Measurements from ENCODE around the gene VMP1. TPM values are rescaled to one million over a fixed set of nuclear protein-coding genes. Genes with fewer than 3 reads are reported as not detected.
"Not testable (repeated sequence)": the region's sequence is repeated elsewhere in the genome, so short reads cannot be mapped to it uniquely, and the experiment has no call there.

VMP1 gene
- total RNA-seq, 1 experiment from 2014 or later: 236 TPM

DNA sequence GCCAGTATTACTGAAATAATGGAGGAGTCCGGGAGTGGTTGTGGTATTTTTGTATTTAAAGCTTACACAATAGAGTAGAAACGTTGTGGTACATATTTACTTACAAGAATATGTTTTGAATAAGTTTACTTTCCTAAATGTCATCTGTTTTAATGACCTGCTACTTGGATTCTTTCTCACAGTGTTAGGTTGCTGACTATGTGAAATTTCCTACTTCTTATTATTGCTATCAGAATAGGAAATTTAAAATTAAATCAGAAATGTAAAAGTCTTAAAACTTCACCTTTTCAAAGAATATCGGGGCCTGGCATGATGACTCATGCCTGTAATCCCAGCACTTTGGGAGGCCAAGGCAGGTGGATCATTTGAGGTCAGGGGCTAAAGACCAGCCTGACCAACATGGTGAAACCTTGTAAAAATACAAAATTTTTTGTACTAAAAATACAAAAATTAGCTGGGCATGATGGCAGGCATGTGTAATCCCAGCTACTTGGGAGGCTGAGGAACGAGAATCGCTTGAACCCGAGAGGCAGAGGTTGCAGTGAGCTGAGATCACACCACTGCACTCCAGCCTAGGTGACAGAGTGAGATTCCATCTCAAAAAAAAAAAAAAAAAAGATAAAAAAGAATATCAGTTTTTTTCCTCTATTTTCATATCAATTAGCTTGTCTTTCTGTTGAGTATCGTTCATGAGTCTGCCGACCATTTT is 77.8 kb downstream of the VMP1 start:
- Histone ChIP-seq H3K27ac (peak overlapping the region; percentile 98), H3F3A (ENCODE audit: insufficient read depth, low read depth) (peaks cover 85% of the 10 kb centered on the region), H3K27me3 (ENCODE audit: insufficient read depth, low read depth) (no peaks in the 10 kb centered on the region), H2AFZ (no peak overlapping the region), H4K20me1 (ENCODE audit: insufficient read depth) (no peaks in the 10 kb centered on the region), H3K36me3 (ENCODE audit: low read depth) (peaks cover 3% of the 10 kb centered on the region), H3K4me3 (peak overlapping the region; percentile 47), H3K9me3 (ENCODE audit: insufficient read depth, low read depth) (no peaks in the 10 kb centered on the region), H3K79me2 (ENCODE audit: low read depth) (peaks cover 56% of the 10 kb centered on the region), H3K4me2 (peak overlapping the region; percentile 79), H3K4me1 (replicated peaks; ENCODE audit: insufficient read depth) (peaks cover 90% of the 10 kb centered on the region), H3K9me2 (ENCODE audit: insufficient read depth) (no peaks in the 10 kb centered on the region)
- intact Hi-C loops (cut with micrococcal nuclease; ENCODE audit: unreplicated experiment): no loop called here
- POLR2A ChIA-PET (ENCODE audit: unreplicated experiment): interaction anchor here (0.6 to 3.1 kb wide), 14 partner anchors 12 to 793 kb away, joined by 3 to 37 read pairs (median 8); no protein-coding TSS in a partner anchor
- DNase-seq: peak in 1 of 2 experiments; percentile 16
- no TSS peak for BruUV-seq (replicated peaks)
- CTCF ChIA-PET: interaction anchor here (0.5 to 0.8 kb wide), 3 partner anchors 11 to 31 kb away, joined by 3 read pairs; no protein-coding TSS in a partner anchor
- TF ChIP-seq EZH2 (IDR thresholded peaks at IDR 0.05; ENCODE audit: low read depth): no peak
- TF ChIP-seq, protein P1, sequence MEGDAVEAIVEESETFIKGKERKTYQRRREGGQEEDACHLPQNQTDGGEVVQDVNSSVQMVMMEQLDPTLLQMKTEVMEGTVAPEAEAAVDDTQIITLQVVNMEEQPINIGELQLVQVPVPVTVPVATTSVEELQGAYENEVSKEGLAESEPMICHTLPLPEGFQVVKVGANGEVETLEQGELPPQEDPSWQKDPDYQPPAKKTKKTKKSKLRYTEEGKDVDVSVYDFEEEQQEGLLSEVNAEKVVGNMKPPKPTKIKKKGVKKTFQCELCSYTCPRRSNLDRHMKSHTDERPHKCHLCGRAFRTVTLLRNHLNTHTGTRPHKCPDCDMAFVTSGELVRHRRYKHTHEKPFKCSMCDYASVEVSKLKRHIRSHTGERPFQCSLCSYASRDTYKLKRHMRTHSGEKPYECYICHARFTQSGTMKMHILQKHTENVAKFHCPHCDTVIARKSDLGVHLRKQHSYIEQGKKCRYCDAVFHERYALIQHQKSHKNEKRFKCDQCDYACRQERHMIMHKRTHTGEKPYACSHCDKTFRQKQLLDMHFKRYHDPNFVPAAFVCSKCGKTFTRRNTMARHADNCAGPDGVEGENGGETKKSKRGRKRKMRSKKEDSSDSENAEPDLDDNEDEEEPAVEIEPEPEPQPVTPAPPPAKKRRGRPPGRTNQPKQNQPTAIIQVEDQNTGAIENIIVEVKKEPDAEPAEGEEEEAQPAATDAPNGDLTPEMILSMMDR (conservative IDR thresholded peaks at IDR 0.05): no peak

DNA sequence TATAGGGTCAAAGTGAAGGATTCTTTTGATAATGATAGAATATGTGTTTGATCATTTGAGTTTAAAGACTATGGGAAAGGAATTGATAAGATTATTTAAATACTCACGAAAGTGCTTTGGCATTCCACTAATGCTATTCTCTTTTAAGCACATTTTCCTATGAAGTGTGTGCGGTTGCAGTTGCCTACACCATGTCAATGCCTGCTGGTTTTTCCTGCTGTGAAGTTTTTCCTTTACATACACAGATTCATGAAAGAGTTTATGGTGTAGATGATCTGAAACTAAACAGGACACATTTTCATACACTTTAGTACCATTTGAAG is 78.7 kb downstream of the VMP1 start:
- no TSS peak for BruUV-seq (replicated peaks)

DNA sequence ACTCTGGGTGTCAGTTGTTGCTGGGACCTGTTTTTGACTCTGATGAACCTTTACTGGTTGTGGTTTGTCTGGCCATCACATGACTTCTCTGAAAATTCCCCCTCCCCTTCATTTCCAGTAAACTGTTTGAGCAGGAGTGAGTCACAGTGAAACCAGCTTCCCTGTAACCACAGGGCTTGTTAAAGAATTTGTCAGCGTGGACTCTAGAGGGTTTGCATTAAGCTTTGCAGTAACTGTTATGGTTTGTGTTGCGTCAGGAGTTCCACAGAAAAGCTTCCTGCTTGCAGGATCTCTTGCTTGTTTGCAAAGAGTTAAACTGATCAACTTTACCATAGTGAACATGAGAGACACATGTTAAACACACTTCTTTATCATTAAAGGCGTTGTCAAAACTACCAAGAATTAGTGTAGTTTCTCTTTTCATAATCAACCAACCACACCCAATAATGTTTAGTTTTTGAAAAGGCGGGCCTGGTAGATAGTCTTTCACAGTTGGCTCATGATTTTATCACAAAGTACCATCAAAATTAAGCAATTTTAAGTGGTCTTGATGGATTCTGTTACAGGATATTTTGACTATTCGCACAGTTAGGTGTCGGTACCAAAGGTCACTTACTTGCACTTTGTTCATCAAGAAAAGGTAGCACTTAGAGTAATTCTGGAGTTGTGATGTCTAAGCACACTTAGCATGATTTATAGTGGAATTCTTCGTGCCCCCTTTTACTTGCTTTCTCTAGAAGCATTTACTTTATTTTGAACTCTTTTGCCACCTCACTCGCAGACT is 79.3 kb downstream of the VMP1 start:
- ChIA-PET CTCF (interaction anchor here (0.5 to 1.0 kb wide), 2 partner anchors 51 to 72 kb away, joined by 3 read pairs; no protein-coding TSS in a partner anchor), POLR2A (ENCODE audit: unreplicated experiment) (interaction anchor here (0.6 to 3.1 kb wide), 7 partner anchors 42 to 66 kb away, joined by 4 to 37 read pairs (median 14); no protein-coding TSS in a partner anchor)
- Histone ChIP-seq H3K27me3 (ENCODE audit: insufficient read depth, low read depth) (no peaks in the 10 kb centered on the region), H3K36me3 (ENCODE audit: low read depth) (no peaks in the 10 kb centered on the region), H3K79me2 (ENCODE audit: low read depth) (peaks cover 58% of the 10 kb centered on the region), H2AFZ (no peak overlapping the region), H3K4me2 (peak overlapping the region; percentile 79), H3K4me3 (peak overlapping the region; percentile 47), H3K4me1 (replicated peaks; ENCODE audit: insufficient read depth) (peaks cover 76% of the 10 kb centered on the region), H3F3A (ENCODE audit: insufficient read depth, low read depth) (peaks cover 79% of the 10 kb centered on the region), H3K27ac (peak overlapping the region; percentile 98), H4K20me1 (ENCODE audit: insufficient read depth) (no peaks in the 10 kb centered on the region), H3K9me3 (ENCODE audit: insufficient read depth, low read depth) (no peaks in the 10 kb centered on the region), H3K9me2 (ENCODE audit: insufficient read depth) (no peaks in the 10 kb centered on the region)
- no peak for TF ChIP-seq EZH2 (IDR thresholded peaks at IDR 0.05; ENCODE audit: low read depth)
- TF ChIP-seq, protein P1 (conservative IDR thresholded peaks at IDR 0.05): no peak
- no TSS peak for BruUV-seq (replicated peaks)
- intact Hi-C loops (cut with micrococcal nuclease; ENCODE audit: unreplicated experiment): loop anchor here (1.0 to 2.0 kb wide), 4 partner anchors 30 to 67 kb away; no protein-coding TSS in a partner anchor
- DNase-seq: peak; percentile 76 to 100

More for the DNA sequence above, 78.7 kb downstream of the VMP1 start:
- Histone ChIP-seq H3K4me1 (replicated peaks; ENCODE audit: insufficient read depth) (peaks cover 82% of the 10 kb centered on the region), H3K27ac (peak overlapping the region; percentile 98), H3K4me2 (peak overlapping the region; percentile 79), H3K27me3 (ENCODE audit: insufficient read depth, low read depth) (no peaks in the 10 kb centered on the region), H3F3A (ENCODE audit: insufficient read depth, low read depth) (peaks cover 80% of the 10 kb centered on the region), H3K79me2 (ENCODE audit: low read depth) (peaks cover 61% of the 10 kb centered on the region), H4K20me1 (ENCODE audit: insufficient read depth) (no peaks in the 10 kb centered on the region), H3K36me3 (ENCODE audit: low read depth) (no peaks in the 10 kb centered on the region), H3K9me3 (ENCODE audit: insufficient read depth, low read depth) (no peaks in the 10 kb centered on the region), H3K9me2 (ENCODE audit: insufficient read depth) (no peaks in the 10 kb centered on the region), H2AFZ (no peak overlapping the region), H3K4me3 (peak overlapping the region; percentile 47)
- ChIA-PET POLR2A (ENCODE audit: unreplicated experiment) (interaction anchor here (0.6 to 3.1 kb wide), 11 partner anchors 8 to 67 kb away, joined by 4 to 37 read pairs (median 8); no protein-coding TSS in a partner anchor), CTCF (interaction anchor here (0.5 to 1.0 kb wide), 3 partner anchors 32 to 73 kb away, joined by 3 read pairs; no protein-coding TSS in a partner anchor)
- intact Hi-C loops (cut with micrococcal nuclease; ENCODE audit: unreplicated experiment): loop anchor here (1.0 to 2.0 kb wide), 4 partner anchors 30 to 67 kb away; no protein-coding TSS in a partner anchor
- TF ChIP-seq, protein P1 (conservative IDR thresholded peaks at IDR 0.05): no peak
- no peak for TF ChIP-seq EZH2 (IDR thresholded peaks at IDR 0.05; ENCODE audit: low read depth)
- DNase-seq: no peak

DNA sequence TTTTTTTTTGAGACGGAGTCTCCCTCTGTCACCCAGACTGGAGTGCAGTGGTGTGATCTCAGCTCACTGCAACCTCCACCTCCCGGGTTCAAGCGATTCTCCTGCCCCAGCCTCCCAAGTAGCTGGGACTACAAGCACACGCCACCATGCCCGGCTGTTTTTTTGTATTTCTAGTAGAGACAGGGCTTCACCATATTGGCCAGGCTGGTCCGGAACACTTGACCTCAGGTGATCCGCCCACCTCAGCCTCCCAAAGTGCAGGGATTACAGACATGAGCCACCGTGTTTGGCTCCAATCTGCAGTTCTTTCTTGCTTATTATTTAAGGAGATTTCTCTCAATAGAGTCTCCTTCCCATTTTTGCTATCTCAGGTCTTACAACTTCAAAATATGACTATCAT is 82.4 kb downstream of the VMP1 start:
- POLR2A ChIA-PET (ENCODE audit: unreplicated experiment); H3K9me2 ChIP-seq (ENCODE audit: insufficient read depth); H3K36me3 ChIP-seq (ENCODE audit: low read depth); intact Hi-C loops (cut with micrococcal nuclease; ENCODE audit: unreplicated experiment); H3K4me2 ChIP-seq; H4K20me1 ChIP-seq (ENCODE audit: insufficient read depth); H3K4me3 ChIP-seq; BruUV-seq (replicated peaks); H3K9me3 ChIP-seq (ENCODE audit: insufficient read depth, low read depth); DNase-seq; H2AFZ ChIP-seq; H3K27me3 ChIP-seq (ENCODE audit: insufficient read depth, low read depth): not testable (repeated sequence)
- Histone ChIP-seq H3K27ac (peak overlapping the region; percentile 98), H3K79me2 (ENCODE audit: low read depth) (peaks cover 49% of the 10 kb centered on the region), H3F3A (ENCODE audit: insufficient read depth, low read depth) (peaks cover 59% of the 10 kb centered on the region), H3K4me1 (replicated peaks; ENCODE audit: insufficient read depth) (peaks cover 49% of the 10 kb centered on the region)
- CTCF ChIA-PET: interaction anchor here (0.7 kb wide), 1 partner anchor 489 kb away, joined by 5 read pairs; no protein-coding TSS in a partner anchor

All from PC-9 (cell line).